Subcutaneous abdominal adipose tissue (tissue), 5 donors: ENCODE results near the gene ALPK3.

Source experiments
- H3K27ac ChIP-seq: one replicate; pipeline ENCODE4 v1.7.0; 2013; ENCODE audit warnings: low read depth, mild to moderate bottlenecking, inconsistent platforms, low read length, moderate library complexity
- H3K27me3 ChIP-seq, 5 donors: one replicate each; pipeline ENCODE4 v1.7.0; 2013; ENCODE audit warnings: low read length in 5 of 5, inconsistent platforms in 1 of 5; ENCODE audit not compliant: control insufficient read depth in 5 of 5, insufficient read depth in 4 of 5
- H3K36me3 ChIP-seq, 5 donors: one replicate each; pipeline ENCODE4 v1.7.0; 2013; ENCODE audit warnings: low read length in 5 of 5; ENCODE audit not compliant: control insufficient read depth in 5 of 5, insufficient read depth in 5 of 5
- H3K4me1 ChIP-seq, 5 donors: one replicate each; pipeline ENCODE4 v1.7.0; 2013; ENCODE audit warnings: low read length in 5 of 5, mild to moderate bottlenecking in 3 of 5, moderate library complexity in 1 of 5; ENCODE audit not compliant: control insufficient read depth in 5 of 5, insufficient read depth in 5 of 5
- H3K4me3 ChIP-seq, 5 donors: one replicate each; pipeline ENCODE4 v1.7.0; 2013; ENCODE audit warnings: low read length in 5 of 5, low read depth in 1 of 5
- H3K9ac ChIP-seq, 5 donors: one replicate each; pipeline ENCODE4 v1.7.0; 2013; ENCODE audit warnings: low read length in 5 of 5, mild to moderate bottlenecking in 4 of 5, moderate library complexity in 3 of 5
- H3K9me3 ChIP-seq, 5 donors: one replicate each; pipeline ENCODE4 v1.7.0; 2013; ENCODE audit warnings: low read length in 5 of 5; ENCODE audit not compliant: control insufficient read depth in 5 of 5
- donor health status: healthy.
- donor health status: healthy.
- donor health status: healthy.
- donor health status: healthy.
- donor health status: healthy.

ALPK3 gene

DNA sequence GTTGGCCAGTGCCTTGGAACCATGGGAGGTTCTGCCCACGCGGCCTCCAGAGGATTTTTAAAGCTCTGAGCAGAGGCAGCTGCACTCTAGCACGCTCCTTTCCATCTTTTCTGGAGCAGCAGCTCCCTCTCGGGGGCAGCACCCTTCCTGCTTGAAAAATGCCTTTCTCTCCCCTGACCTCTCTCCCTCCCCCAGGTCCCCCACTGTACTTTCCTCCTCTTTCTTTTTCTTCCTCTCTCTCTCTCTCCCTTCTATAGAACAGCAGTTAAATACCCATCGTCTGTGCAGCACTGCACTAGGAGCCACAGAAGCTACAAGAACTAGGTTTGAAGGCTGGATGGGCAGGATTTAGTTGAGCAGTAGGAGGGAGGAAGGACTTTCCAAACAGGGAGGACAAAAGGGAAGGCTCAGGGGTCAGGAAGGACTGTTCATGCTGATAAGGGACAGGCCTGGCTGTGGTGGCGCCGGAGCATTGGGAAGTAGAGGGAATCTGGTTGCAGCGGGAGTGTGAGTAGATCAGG is 4.4 kb downstream of the ALPK3 start:
- Histone ChIP-seq H3K9ac (peak overlapping the region in 1 of 5 donors; percentile 15), H3K9me3 (no peaks in the 10 kb centered on the region), H3K36me3 (no peaks in the 10 kb centered on the region), H3K27ac (peak overlapping the region; percentile 24), H3K4me3 (no peak overlapping the region), H3K4me1 (peaks cover 21 to 81% (median 68%) of the 10 kb centered on the region in 5 donors), H3K27me3 (no peaks in the 10 kb centered on the region)

GRCh38 chr15:84822653-84823281 is 5.6 kb downstream of the ALPK3 start:
- H3K9me3 ChIP-seq, result no peaks in the 10 kb centered on the region
- peaks cover 0 to 3% (median 0%) of the 10 kb centered on the region in 5 donors for H3K36me3 ChIP-seq
- H3K27me3 ChIP-seq, result no peaks in the 10 kb centered on the region
- H3K9ac ChIP-seq, result peak overlapping the region in 1 of 5 donors; percentile 0
- no peak overlapping the region for H3K4me3 ChIP-seq
- H3K4me1 ChIP-seq, result peaks cover 21 to 86% (median 67%) of the 10 kb centered on the region in 5 donors
- H3K27ac ChIP-seq, result peak overlapping the region; percentile 34

DNA sequence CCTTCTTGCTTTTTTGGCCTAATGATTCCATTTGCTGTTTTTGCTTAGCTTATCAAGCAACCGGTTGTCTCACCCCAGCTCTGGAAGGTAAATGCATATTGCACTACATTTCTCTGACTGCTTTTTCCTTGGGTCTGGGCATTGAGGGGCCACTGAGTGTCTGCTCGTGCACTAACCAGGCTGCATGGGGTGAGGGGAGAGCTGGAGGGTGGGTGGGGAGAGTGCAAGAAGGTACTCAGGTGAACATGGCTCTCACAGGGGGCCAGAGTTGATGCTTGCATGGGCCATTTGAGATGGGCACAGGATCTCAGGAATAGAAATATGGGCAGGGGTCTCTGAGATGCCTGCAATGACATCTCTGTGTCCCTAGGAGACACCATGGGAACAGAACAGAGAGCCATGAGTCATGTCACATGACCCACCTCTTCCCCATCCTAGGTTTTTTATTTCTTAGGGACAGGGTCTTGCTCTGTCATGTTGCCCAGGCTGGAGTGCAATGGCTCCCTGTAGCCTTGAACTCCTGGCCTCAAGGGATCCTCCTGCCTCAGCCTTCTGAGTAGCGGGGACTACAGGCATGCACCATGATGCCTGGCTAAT is 6.2 kb downstream of the ALPK3 start:
- peak overlapping the region; percentile 34 for H3K27ac ChIP-seq
- no peaks in the 10 kb centered on the region for H3K9me3 ChIP-seq
- peaks cover 17 to 85% (median 67%) of the 10 kb centered on the region in 5 donors for H3K4me1 ChIP-seq
- H3K36me3 ChIP-seq, result peaks cover 0 to 3% (median 0%) of the 10 kb centered on the region in 5 donors
- H3K4me3 ChIP-seq, result no peak overlapping the region
- no peak overlapping the region for H3K9ac ChIP-seq
- H3K27me3 ChIP-seq, result no peaks in the 10 kb centered on the region

DNA sequence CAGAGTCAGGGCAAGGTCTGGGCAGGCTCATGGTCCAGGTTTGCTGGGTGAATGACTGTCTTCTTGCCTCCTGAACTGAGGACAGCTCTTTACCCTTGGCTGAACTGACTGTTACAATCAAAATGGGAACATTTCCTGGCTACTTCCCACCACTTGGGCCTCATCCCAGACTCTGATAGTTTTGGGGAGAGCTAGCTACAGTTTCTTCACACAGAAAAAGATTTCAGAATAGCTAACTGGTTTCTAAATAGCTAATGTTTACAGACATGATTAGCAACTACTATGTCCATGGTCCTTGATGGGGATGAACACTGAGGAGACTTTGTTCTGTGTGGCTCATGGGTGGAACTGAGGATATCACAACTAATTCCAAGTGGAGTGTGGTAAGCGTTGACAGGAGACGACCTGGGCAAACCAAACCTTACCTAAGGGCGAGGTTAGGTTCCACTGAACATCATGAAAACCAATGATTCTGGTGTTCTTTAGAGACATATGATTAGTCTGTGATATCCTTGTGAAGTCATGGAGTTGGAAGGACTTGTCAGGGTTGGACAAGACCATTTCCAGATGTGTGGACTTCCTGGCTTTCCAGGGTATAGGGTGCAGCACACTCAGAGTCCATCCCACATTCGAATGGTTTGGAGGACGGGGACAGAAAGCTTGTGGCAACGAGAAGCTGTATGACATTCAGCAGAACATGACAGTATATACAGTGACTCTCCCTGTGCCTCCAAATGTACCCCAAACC is 7.3 kb downstream of the ALPK3 start:
- peak overlapping the region; percentile 25 for H3K27ac ChIP-seq
- H3K9me3 ChIP-seq, result no peaks in the 10 kb centered on the region
- peaks cover 12 to 85% (median 60%) of the 10 kb centered on the region in 5 donors for H3K4me1 ChIP-seq
- peaks cover 0 to 3% (median 0%) of the 10 kb centered on the region in 5 donors for H3K36me3 ChIP-seq
- no peak overlapping the region for H3K4me3 ChIP-seq
- no peaks in the 10 kb centered on the region for H3K27me3 ChIP-seq
- H3K9ac ChIP-seq, result no peak overlapping the region

GRCh38 chr15:84826369-84826823 is 9.2 kb downstream of the ALPK3 start:
- no peaks in the 10 kb centered on the region for H3K27me3 ChIP-seq
- no peak overlapping the region for H3K4me3 ChIP-seq
- no peak overlapping the region for H3K9ac ChIP-seq
- H3K4me1 ChIP-seq, result peaks cover 10 to 84% (median 53%) of the 10 kb centered on the region in 5 donors
- no peak overlapping the region for H3K27ac ChIP-seq
- H3K36me3 ChIP-seq, result peaks cover 0 to 3% (median 0%) of the 10 kb centered on the region in 5 donors
- H3K9me3 ChIP-seq, result no peaks in the 10 kb centered on the region

DNA sequence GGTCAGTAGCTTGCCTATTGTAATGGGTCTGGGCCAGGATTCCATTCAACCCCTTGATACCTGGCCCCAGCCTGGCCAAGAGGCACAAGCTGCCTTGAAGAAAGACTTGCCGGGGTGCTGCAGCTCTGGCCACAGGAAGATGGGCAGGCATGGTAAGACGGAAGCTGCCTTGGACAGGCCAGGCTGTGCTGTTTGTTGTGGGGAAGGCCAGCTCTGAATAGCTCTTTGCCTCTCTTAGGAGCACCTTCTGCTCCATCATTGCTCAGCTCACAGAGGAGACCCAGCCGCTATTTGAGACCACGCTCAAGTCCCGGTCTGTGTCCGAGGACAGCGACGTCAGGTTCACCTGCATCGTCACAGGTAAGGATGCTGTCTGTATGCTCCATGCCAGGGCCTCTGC is 10.1 kb downstream of the ALPK3 start:
- no peak overlapping the region for H3K9ac ChIP-seq
- H3K27ac ChIP-seq, result no peak overlapping the region
- no peaks in the 10 kb centered on the region for H3K9me3 ChIP-seq
- H3K4me1 ChIP-seq, result peaks cover 10 to 88% (median 56%) of the 10 kb centered on the region in 5 donors
- no peak overlapping the region for H3K4me3 ChIP-seq
- peaks cover 0 to 3% (median 0%) of the 10 kb centered on the region in 5 donors for H3K36me3 ChIP-seq
- no peaks in the 10 kb centered on the region for H3K27me3 ChIP-seq

GRCh38 chr15:84828086-84828908 is 11.1 kb downstream of the ALPK3 start:
- H3K9ac ChIP-seq, result no peak overlapping the region

DNA sequence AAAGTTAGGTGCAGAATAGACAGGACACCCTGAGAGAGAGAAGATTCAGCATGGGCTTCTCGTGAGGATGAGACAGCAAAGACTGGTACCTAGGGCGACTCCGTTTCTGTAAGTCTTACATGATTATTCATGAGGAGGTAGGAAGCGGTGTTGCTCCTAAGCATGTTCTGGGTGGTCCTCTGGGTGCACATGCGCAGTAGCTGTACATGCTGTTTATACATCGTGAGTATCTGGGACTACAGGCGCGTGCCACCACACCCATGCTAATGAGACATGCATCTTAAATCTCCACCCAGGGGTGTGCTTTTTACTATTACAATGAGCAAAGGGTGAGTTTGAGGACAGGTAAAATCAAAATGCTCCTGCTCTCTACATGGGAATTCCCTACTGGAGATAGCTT is 12.3 kb downstream of the ALPK3 start:
- Histone ChIP-seq H3K9ac (no peak overlapping the region), H3K4me3 (no peak overlapping the region), H3K27me3 (no peaks in the 10 kb centered on the region), H3K4me1 (peaks cover 4 to 86% (median 53%) of the 10 kb centered on the region in 5 donors), H3K36me3 (peaks cover 0 to 3% (median 0%) of the 10 kb centered on the region in 5 donors), H3K9me3 (no peaks in the 10 kb centered on the region), H3K27ac (no peak overlapping the region)

More at GRCh38 chr15:84828086-84828908, 11.1 kb downstream of the ALPK3 start:
- peaks cover 10 to 88% (median 59%) of the 10 kb centered on the region in 5 donors for H3K4me1 ChIP-seq
- H3K9me3 ChIP-seq, result no peaks in the 10 kb centered on the region
- H3K36me3 ChIP-seq, result peaks cover 0 to 3% (median 0%) of the 10 kb centered on the region in 5 donors
- H3K27me3 ChIP-seq, result no peaks in the 10 kb centered on the region
- H3K4me3 ChIP-seq, result no peak overlapping the region
- no peak overlapping the region for H3K27ac ChIP-seq

- no peaks in the 10 kb centered on the region for H3K9me3 ChIP-seq
- H3K27ac ChIP-seq, result peak overlapping the region; percentile 8
- peaks cover 0 to 3% (median 0%) of the 10 kb centered on the region in 5 donors for H3K36me3 ChIP-seq
- no peaks in the 10 kb centered on the region for H3K27me3 ChIP-seq
- no peak overlapping the region for H3K9ac ChIP-seq
- H3K4me3 ChIP-seq, result no peak overlapping the region
- peaks cover 0 to 86% (median 54%) of the 10 kb centered on the region in 5 donors for H3K4me1 ChIP-seq
Measured at GRCh38 chr15:84830036-84830435, 12.9 kb downstream of the ALPK3 start.
